ENCODE results near the gene TMEM72.

The TMEM72 gene

DNA sequence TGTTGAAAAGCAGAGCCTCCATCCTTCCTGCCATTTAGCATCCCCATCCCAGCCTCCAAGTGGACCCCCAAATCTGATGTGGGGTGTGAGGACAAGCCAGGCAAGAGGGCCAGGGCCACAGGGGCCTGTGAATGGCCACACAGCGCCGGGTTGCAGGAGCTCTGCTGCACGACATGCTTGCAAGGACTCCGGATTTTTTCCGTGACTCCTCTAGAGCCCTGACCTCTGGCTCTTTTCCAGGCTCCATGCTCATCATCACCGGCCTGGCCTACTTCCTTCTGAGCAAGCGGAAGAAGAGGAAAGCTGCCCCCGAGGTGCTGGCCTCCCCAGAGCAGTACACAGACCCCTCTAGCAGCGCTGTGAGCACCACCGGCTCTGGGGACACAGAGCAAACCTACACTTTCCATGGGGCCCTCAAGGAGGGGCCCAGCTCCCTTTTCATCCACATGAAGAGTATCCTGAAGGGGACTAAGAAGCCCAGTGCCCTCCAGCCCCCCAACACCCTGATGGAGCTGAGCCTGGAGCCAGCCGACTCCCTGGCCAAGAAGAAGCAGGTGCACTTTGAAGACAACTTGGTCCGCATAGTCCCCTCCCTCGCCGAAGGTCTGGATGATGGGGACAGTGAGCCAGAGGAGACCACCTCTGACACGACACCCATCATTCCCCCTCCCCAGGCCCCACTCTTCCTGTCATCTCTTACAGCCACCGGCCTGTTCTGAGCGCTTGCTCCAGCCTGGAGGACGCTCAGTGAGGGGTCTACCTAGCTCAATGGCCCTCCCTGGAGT is 23.5 kb downstream of the TMEM72 start:
- DNase-seq (ENCODE audit: low read depth), result no peak

DNA sequence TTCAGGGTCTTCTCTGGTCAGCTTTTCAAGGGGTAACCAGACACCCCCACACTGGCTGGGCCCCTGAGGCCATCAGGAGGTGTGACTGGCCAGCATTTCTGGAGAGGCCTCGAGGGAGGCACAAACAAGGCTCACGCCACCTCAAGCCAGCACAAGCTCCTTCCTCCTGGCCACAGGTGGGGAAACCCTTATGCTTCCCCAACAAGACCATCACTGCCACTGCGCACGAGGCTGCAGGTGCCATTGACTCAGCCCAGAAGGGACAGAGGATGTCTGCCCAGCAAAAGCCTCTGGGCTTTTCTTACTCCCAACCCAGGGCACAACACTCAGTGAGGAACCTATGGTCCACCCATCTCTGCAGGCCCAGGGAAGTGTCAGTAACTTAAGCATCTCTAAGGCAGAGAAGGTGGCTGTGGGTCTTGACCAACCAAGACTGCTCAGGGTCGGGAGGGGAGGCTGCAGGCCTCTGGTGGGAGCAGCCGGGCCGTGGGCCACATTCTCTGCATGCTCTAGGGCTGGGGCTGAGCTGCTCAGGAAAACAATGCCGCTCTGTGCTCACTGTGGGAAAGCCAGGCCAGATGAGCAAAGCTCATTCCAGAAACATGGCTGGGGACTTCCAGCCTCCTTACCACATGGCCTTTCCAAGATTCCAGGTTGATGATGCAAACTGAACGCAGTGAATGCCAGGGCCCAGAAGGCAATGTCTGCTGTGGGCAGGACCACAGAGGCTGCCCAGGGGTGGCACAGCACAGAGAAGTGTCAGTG is 24.2 kb downstream of the TMEM72 start:
- DNase-seq (ENCODE audit: low read depth), result no peak

DNA sequence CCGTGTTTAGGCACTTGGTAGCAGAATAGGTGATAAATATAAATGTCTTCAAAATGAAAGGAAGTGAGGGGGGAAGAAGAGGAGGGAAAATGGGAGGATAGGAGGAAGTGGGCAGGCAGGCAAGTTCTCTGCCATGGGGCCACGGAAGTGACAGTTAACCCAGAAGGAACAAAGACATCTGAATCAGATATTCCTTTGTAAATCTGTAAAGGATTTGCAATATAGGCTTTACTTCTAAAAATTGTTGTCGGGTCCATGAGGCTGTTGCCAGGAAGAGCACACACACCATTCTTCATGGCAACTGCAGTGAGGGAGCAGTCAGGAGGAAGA is 24.8 kb downstream of the TMEM72 start:
- no peak for DNase-seq (ENCODE audit: low read depth)

GRCh38 chr10:44936314-44936975 is 25.3 kb downstream of the TMEM72 start:
- DNase-seq (ENCODE audit: low read depth), result no peak

DNA sequence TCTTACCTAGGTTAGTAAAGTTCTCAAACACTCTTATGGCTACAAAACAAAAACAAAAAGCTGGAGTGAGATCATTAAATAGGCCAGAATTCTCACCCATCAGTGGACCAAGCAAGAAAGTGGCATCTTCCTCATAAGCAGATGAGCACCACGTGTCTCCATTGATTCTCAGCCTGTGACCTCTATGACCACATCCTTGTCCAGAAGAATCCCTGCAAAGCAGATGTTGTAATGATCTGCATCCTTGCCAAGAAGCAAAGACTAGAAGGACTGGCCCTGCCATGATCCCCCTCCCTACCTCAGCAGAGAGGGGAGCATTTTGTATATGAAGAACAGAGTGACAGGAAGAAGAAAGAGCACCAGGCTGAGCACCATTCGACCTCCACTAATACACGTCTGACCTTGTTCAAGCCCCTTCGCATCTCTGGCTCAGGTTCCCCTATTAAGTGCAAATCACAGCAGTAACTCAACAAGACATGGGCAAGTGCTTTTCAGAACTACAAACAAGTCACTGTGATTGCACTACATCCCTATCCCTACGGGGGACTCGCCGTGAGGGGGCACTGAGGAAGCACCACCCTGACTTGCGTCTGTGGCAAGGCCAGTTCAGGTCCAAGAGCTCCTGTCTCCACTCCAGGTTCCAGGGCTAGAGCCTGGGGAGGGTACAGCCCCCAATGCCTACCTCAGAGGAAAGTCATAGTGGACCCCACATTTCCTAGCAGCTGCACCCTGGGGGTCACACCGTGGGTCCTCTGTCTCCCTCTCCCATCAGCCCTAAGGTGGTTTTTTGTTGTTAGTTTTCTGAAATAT is 26.3 kb downstream of the TMEM72 start:
- no peak for DNase-seq (ENCODE audit: low read depth)

DNA sequence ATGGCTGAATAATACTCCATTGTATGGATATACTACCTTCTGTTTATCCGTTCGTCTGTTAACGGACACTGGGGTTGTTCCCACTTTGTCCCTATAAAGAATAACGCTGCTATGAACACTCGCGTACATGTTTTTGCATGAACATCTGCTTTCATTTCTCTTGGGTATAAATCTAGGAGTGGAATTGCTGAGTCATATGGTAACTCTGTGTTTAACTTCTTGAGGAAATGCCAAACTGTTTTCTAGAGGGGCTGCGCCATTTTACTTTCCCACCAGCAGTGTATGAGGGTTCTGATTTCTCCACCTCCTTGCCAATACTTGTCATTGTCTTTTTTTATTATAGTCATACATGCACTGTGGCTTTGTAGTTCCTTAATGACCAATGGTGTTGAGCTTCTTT is 27.8 kb downstream of the TMEM72 start:
- no peak for DNase-seq (ENCODE audit: low read depth)

DNA sequence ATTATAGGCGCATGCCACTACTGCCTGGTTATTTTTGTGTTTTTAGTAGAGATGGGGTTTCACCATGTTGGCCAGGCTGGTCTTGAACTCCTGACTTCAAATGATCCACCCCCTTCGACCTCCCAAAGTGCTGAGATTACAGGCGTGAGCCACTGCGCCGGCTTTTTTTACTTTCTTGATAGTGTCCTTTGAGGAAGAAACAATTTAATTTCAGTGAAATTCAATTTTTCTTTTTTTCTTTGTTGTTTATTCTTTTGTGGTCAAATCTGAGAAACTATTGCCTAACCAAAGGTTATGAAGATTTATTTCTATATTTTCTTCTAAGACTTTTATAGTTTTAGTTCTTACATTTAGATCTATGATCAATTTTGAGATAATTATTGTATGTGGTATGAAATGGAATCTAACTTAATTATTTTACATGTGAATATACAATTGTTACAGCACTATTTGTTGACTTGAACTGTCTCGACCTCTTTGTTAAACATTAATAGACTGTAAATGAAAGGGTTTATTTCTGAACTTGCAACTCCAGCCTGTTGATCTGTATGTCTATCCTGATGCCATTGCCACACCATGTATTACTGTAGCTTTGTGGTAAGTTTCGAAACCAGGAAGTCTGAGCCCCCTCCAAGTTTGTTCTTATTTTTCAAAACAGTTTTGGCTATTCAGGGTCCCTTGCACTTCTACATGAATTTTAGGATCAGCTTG is 28.7 kb downstream of the TMEM72 start:
- no peak for DNase-seq (ENCODE audit: low read depth)

GRCh38 chr10:44944354-44944753 is 33.2 kb downstream of the TMEM72 start:
- no peak for DNase-seq (ENCODE audit: low read depth)

- DNase-seq (ENCODE audit: low read depth), result no peak
These were observed 35.1 kb downstream of the TMEM72 start for GRCh38 chr10:44946205-44946604.

- no peak for DNase-seq (ENCODE audit: low read depth)
These were observed 36.4 kb downstream of the TMEM72 start for GRCh38 chr10:44947371-44948152.

DNA sequence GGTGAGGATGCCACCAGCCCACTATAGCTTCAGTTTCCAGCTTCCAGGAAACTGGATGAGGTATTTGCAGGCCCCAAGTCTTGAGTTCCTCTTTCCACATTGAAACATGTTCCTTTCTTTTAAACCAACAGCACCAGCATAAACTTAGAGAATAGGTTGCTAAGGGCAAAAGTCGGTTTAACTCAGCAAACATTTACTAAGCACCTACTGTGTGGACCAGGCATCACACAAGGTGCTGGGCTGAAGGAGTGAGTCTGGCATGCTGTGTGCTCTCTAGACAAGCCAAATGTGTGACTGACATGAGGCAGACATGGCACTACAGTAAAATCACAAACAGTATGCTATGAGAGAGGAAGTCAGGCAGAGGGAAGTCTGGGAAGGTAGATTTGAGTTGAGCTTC is 37.5 kb downstream of the TMEM72 start:
- no peak for DNase-seq (ENCODE audit: low read depth)

DNA sequence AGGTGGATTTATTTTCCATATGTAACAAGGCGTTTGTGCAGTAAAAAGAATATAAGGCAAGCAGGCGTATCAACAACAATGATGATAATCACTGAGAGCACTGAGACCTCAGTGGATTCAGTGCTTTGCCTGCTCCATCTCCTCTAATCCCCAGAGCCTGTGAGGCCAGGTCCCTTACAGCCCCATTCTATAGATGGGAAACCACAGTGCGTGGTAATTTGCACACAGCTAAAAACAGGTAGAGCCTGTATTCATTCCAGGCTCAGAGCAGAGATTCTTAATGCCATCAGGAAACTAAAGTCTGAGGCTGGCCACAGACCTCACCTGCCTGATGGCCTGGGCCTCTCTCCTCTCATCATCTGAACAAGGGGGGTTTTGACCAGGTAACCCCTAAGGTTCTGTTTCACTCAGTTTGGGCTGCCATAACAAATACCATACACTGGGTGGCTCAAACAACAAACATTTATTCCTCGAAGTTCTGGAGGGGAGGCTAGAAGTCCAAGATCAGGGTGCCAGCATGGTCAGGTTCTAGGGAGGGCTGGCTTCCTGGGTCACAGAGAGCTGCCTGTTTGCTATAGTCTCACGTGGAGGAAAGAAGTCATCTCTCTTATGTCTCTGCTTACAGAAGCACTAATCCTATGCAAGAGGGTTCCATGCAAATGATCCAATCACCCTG is 38.1 kb downstream of the TMEM72 start:
- no peak for DNase-seq (ENCODE audit: low read depth)

DNA sequence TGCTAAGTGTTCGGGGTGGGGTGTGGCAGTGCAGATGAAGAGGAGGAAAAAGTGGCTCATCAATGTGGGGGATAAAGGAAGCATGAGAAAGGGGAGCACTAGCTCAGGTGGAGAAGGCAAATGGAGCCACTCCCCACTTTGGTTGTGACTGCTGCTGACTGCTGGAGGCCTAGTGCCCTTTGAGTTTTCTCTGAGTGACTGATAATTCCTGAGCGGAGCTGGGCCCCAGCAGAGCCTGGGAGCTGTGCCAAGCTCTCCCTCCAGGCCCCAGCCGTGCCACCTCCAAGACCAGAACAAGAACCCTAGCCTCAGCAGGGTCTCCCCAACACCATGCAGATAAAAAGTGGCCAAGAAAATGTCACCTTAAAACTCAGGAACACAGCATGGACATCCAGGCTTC is 38.8 kb downstream of the TMEM72 start:
- no peak for DNase-seq (ENCODE audit: low read depth)

DNA sequence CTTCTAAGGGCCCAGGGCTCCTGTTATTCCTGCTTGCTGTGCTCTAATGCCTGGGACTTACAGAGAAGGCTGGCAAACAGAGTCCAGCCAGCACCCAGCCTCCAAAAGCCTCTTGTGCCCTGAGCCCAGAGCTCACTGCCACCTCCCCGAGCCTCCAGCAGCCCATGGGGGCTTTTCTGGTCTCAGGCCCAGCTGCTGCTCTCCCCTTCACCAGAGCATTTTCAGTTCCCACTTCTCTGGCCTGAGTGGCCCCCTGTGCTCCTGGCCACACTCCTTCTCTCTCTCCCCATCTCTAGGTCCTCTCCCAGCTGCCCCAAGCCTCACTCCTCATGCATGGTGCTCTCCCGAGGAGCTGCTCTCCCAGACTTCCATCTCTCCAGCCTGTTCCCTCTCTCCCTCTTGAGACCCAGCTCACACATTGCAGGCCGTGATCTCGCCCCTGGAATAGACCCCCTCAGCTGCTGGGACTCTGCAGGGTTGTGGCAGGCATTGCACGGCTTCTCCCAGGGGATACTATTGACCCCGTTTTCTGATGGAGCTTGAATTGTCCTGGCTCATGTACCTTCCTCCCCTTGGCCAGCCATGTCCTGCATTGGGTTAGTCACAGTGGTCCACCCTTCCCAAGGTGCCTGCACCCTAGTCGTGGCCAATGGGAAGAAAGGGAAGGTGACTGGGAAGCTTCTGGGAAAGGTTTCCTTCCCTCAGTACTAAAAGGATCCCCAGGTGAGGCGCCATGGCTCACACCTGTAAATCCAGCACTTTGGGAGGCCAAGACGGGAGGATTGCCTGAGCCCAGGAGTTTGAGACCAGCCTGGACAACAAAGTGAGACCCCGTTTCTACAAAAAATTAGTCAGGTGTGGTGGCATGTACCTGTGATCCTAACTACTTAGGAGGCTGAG is 39.4 kb downstream of the TMEM72 start:
- no peak for DNase-seq (ENCODE audit: low read depth)

DNA sequence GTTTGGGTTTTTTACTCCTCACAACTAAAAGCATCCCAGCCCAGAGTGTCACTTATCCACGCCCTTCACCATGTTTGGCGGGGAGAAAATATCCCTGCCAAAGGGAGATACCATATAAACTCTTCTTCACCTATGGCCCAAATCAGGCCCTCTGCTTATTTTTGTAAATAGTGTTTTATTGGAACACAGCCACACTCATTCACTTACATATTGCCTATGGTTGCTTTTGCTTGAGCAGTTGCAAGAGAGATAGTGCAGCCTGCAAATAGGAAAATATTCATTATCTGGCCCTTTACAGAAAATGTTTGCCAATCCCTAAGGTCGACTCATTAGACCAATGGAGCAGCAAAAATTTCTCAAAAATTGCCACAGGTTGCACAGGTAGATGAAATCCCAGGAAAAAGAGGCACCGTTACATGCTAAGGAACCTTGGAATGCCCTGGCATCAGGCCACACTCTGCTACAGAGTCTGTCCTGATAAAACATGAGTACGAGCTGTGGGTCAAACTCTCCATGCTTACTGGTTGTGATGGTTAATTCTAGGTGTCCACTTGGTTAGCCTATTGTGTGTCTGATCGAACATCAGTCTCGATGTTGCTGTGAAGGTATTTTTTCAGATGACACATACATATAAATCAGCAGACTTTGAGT is 40.6 kb downstream of the TMEM72 start:
- DNase-seq (ENCODE audit: low read depth), result no peak

DNA sequence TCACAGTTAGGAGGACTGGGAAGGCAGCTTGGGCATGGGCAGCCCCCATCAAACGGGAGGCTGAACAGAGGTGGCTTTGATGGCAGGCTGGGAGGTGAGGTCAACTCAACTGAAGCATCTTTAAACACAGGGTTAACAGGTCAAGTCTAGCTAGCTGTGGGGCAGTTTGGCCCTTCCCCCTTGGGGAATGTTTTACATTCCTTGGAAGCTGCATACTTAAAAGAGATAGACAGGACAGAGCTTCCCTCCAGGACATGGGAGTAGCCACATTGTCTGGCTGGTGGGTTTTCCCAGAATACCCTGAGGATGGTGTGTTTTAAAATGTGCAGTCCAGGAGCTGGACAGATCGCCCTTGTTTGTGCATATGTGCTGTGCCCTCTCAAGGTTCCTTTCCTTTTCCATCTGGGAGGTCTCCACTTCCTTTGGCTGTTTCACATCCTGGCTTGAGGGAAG is 41.7 kb downstream of the TMEM72 start:
- DNase-seq (ENCODE audit: low read depth), result no peak

DNA sequence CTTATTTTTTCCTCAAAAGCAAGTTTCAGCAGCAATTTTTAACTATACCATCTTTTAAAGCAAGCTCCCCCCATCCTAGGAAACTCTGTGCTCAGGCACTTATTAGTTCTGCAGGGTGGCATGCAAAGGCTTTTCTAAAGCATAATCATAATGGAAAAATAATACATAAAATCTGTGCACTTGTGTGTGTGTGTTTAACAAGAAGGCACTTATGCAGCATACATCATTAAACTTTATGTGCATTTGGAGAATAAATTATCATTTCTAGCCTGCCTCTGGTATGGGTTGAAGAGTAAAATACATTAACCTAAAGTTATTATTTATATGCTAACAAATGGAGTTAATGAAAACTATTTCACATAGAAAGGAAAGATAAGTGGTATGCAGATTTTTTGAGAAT is 42.9 kb downstream of the TMEM72 start:
- no peak for DNase-seq (ENCODE audit: low read depth)

DNA sequence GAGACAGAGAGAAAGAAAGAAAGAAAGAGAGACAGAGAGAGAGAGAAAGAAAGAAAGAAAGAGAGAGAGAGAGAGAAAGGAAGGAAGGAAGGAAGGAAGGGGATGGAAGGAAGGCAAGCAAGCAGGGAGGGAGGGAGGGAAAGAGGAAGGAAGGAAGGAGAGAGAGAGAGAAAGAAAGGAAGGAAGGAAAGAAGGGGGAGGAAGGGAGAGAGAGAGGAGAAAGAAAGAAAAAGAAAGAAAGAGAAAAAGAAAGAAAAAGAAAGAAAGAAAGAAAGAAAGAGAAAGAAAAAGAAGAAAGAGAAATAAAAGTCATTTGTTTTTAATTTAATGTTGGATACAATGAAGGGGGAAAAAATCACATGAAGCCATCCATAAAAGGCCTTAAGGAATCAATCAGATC is 43.8 kb downstream of the TMEM72 start:
- no peak for DNase-seq (ENCODE audit: low read depth)
